ENCODE measurements around the gene SPON1. TPM values are rescaled to one million over a fixed set of nuclear protein-coding genes. Genes with fewer than 3 reads are reported as not detected.

Gene SPON1
- total and polyA plus RNA-seq, 4 donors: 0.72 to 4.9 (median 1.2) TPM

GRCh38 chr11:14124886-14125285 lies 162.4 kb downstream of the SPON1 start:
- H3K4me3 ChIP-seq (ENCODE audit: low read depth in 1 of 3, low read length in 3 of 3): no peak overlapping the region
- no peak for DNase-seq (ENCODE audit: low spot score)
- H3K4me1 ChIP-seq (ENCODE audit: control insufficient read depth in 4 of 4, insufficient read depth in 4 of 4, low read length in 3 of 4): no peaks in the 10 kb centered on the region
- no peaks in the 10 kb centered on the region for H3K36me3 ChIP-seq (ENCODE audit: control insufficient read depth in 4 of 4, insufficient read depth in 3 of 4, low read depth in 1 of 4, low read length in 3 of 4)
- peaks cover 0 to 2% (median 0%) of the 10 kb centered on the region in 4 donors for H3K9me3 ChIP-seq (ENCODE audit: control insufficient read depth in 4 of 4, low read length in 3 of 4)
- TF ChIP-seq RXRA (IDR thresholded peaks at IDR 0.05) (no peak), NR2F2 (IDR thresholded peaks at IDR 0.05) (no peak), JUND (IDR thresholded peaks at IDR 0.05) (no peak), HNF4A (conservative IDR thresholded peaks at IDR 0.05) (no peak), TAF1 (conservative IDR thresholded peaks at IDR 0.05) (no peak), FOXA1 (IDR thresholded peaks at IDR 0.05) (no peak), MAX (IDR thresholded peaks at IDR 0.05) (no peak), HNF4G (IDR thresholded peaks at IDR 0.05) (no peak), EGR1 (IDR thresholded peaks at IDR 0.05; ENCODE audit: low read depth in 2 of 2) (no peak), ZBTB33 (IDR thresholded peaks at IDR 0.05) (no peak), YY1 (IDR thresholded peaks at IDR 0.05) (no peak), FOXA2 (IDR thresholded peaks at IDR 0.05) (no peak), ATF3 (IDR thresholded peaks at IDR 0.05) (no peak), GABPA (IDR thresholded peaks at IDR 0.05 in 1 of 2, conservative IDR thresholded peaks at IDR 0.05 in 1 of 2) (no peak)
- no peak overlapping the region for H3K27ac ChIP-seq (ENCODE audit: low read depth in 1 of 2, low read length in 2 of 2)
- no peaks in the 10 kb centered on the region for H3K27me3 ChIP-seq (ENCODE audit: control insufficient read depth in 4 of 4, insufficient read depth in 4 of 4, low read length in 3 of 4)
- WGBS: 94% methylated on average over 3 of the region's 3 CpGs
- no peak overlapping the region for H3K9ac ChIP-seq (ENCODE audit: low read depth in 1 of 2, low read length in 2 of 2)

GRCh38 chr11:14125529-14125928 lies 163.0 kb downstream of the SPON1 start:
- H3K27ac ChIP-seq (ENCODE audit: low read depth in 1 of 2, low read length in 2 of 2): no peak overlapping the region
- H3K36me3 ChIP-seq (ENCODE audit: control insufficient read depth in 4 of 4, insufficient read depth in 3 of 4, low read depth in 1 of 4, low read length in 3 of 4): no peaks in the 10 kb centered on the region
- WGBS: 98% methylated on average over 2 of the region's 2 CpGs
- H3K9me3 ChIP-seq (ENCODE audit: control insufficient read depth in 4 of 4, low read length in 3 of 4): peaks cover 0 to 2% (median 0%) of the 10 kb centered on the region in 4 donors
- no peaks in the 10 kb centered on the region for H3K4me1 ChIP-seq (ENCODE audit: control insufficient read depth in 4 of 4, insufficient read depth in 4 of 4, low read length in 3 of 4)
- TF ChIP-seq ATF3 (IDR thresholded peaks at IDR 0.05): no peak
- no peak for TF ChIP-seq CTCF (IDR thresholded peaks at IDR 0.05; ENCODE audit: low read depth, low read length, missing input control)
- no peak for TF ChIP-seq YY1 (IDR thresholded peaks at IDR 0.05)
- no peak for TF ChIP-seq RXRA (IDR thresholded peaks at IDR 0.05)
- no peak for TF ChIP-seq SP1 (IDR thresholded peaks at IDR 0.05)
- no peak overlapping the region for H3K4me3 ChIP-seq (ENCODE audit: low read depth in 1 of 3, low read length in 3 of 3)
- no peak overlapping the region for H3K9ac ChIP-seq (ENCODE audit: low read depth in 1 of 2, low read length in 2 of 2)
- no peak for DNase-seq (ENCODE audit: low spot score)
- H3K27me3 ChIP-seq (ENCODE audit: control insufficient read depth in 4 of 4, insufficient read depth in 4 of 4, low read length in 3 of 4): no peaks in the 10 kb centered on the region
